Measurements from ENCODE around the gene ERGIC1.

ERGIC1 gene

GRCh38 chr5:172969921-172970320 is 135.9 kb downstream of the ERGIC1 start:
- WGBS, 2 experiments (ENCODE audit: insufficient coverage in 2 of 2): 94 to 100% methylated on average over 2 of the region's 2 CpGs
- H3K9me3 ChIP-seq (ENCODE audit: control insufficient read depth, low read length): no peaks in the 10 kb centered on the region
- H3K36me3 ChIP-seq (ENCODE audit: control insufficient read depth, insufficient read depth, low read length): peaks cover 32% of the 10 kb centered on the region
- no peaks in the 10 kb centered on the region for H3K4me1 ChIP-seq (ENCODE audit: control insufficient read depth, insufficient read depth, low read length, poor library complexity, severe bottlenecking)
- no peak overlapping the region for H3K27ac ChIP-seq (ENCODE audit: low read depth, low read length, severe bottlenecking)
- no peak overlapping the region for H3K4me3 ChIP-seq (ENCODE audit: extremely low read depth, insufficient read depth, low read length, poor library complexity, severe bottlenecking)

GRCh38 chr5:172971482-172971881 is 137.4 kb downstream of the ERGIC1 start:
- no peaks in the 10 kb centered on the region for H3K9me3 ChIP-seq (ENCODE audit: control insufficient read depth, low read length)
- H3K4me3 ChIP-seq (ENCODE audit: extremely low read depth, insufficient read depth, low read length, poor library complexity, severe bottlenecking): no peak overlapping the region
- peaks cover 23% of the 10 kb centered on the region for H3K36me3 ChIP-seq (ENCODE audit: control insufficient read depth, insufficient read depth, low read length)
- 100% methylated on average over 1 of the region's 3 CpGs; no CpG with 5 or more reads in 1 of the 2 experiments for WGBS, 2 experiments (ENCODE audit: insufficient coverage in 2 of 2)
- H3K27ac ChIP-seq (ENCODE audit: low read depth, low read length, severe bottlenecking): no peak overlapping the region
- H3K4me1 ChIP-seq (ENCODE audit: control insufficient read depth, insufficient read depth, low read length, poor library complexity, severe bottlenecking): no peaks in the 10 kb centered on the region

- H3K4me1 ChIP-seq (ENCODE audit: control insufficient read depth, insufficient read depth, low read length, poor library complexity, severe bottlenecking): no peaks in the 10 kb centered on the region
- H3K36me3 ChIP-seq (ENCODE audit: control insufficient read depth, insufficient read depth, low read length): peaks cover 23% of the 10 kb centered on the region
- H3K27ac ChIP-seq (ENCODE audit: low read depth, low read length, severe bottlenecking): no peak overlapping the region
- 92 to 97% methylated on average over 2 to 3 of the region's 5 CpGs for WGBS, 2 experiments (ENCODE audit: insufficient coverage in 2 of 2)
- H3K4me3 ChIP-seq (ENCODE audit: extremely low read depth, insufficient read depth, low read length, poor library complexity, severe bottlenecking): no peak overlapping the region
- H3K9me3 ChIP-seq (ENCODE audit: control insufficient read depth, low read length): no peaks in the 10 kb centered on the region
These were observed 138.5 kb downstream of the ERGIC1 start for GRCh38 chr5:172972552-172972951.

GRCh38 chr5:172973127-172973916 is 139.3 kb downstream of the ERGIC1 start:
- H3K4me3 ChIP-seq (ENCODE audit: extremely low read depth, insufficient read depth, low read length, poor library complexity, severe bottlenecking): no peak overlapping the region
- H3K4me1 ChIP-seq (ENCODE audit: control insufficient read depth, insufficient read depth, low read length, poor library complexity, severe bottlenecking): no peaks in the 10 kb centered on the region
- 87 to 93% methylated on average over 3 of the region's 3 CpGs for WGBS, 2 experiments (ENCODE audit: insufficient coverage in 2 of 2)
- H3K9me3 ChIP-seq (ENCODE audit: control insufficient read depth, low read length): no peaks in the 10 kb centered on the region
- H3K36me3 ChIP-seq (ENCODE audit: control insufficient read depth, insufficient read depth, low read length): peaks cover 18% of the 10 kb centered on the region
- H3K27ac ChIP-seq (ENCODE audit: low read depth, low read length, severe bottlenecking): no peak overlapping the region

- peaks cover 13% of the 10 kb centered on the region for H3K36me3 ChIP-seq (ENCODE audit: control insufficient read depth, insufficient read depth, low read length)
- no peak overlapping the region for H3K27ac ChIP-seq (ENCODE audit: low read depth, low read length, severe bottlenecking)
- no peaks in the 10 kb centered on the region for H3K9me3 ChIP-seq (ENCODE audit: control insufficient read depth, low read length)
- 81 to 89% methylated on average over 6 to 7 of the region's 8 CpGs for WGBS, 2 experiments (ENCODE audit: insufficient coverage in 2 of 2)
- no peaks in the 10 kb centered on the region for H3K4me1 ChIP-seq (ENCODE audit: control insufficient read depth, insufficient read depth, low read length, poor library complexity, severe bottlenecking)
- no peak overlapping the region for H3K4me3 ChIP-seq (ENCODE audit: extremely low read depth, insufficient read depth, low read length, poor library complexity, severe bottlenecking)
These were observed 139.9 kb downstream of the ERGIC1 start for GRCh38 chr5:172973931-172974330.

GRCh38 chr5:172975289-172975688 is 141.2 kb downstream of the ERGIC1 start:
- Histone ChIP-seq H3K36me3 (ENCODE audit: control insufficient read depth, insufficient read depth, low read length) (peaks cover 1% of the 10 kb centered on the region), H3K9me3 (ENCODE audit: control insufficient read depth, low read length) (no peaks in the 10 kb centered on the region), H3K4me3 (ENCODE audit: extremely low read depth, insufficient read depth, low read length, poor library complexity, severe bottlenecking) (no peak overlapping the region), H3K4me1 (ENCODE audit: control insufficient read depth, insufficient read depth, low read length, poor library complexity, severe bottlenecking) (no peaks in the 10 kb centered on the region), H3K27ac (ENCODE audit: low read depth, low read length, severe bottlenecking) (no peak overlapping the region)
- WGBS, 2 experiments (ENCODE audit: insufficient coverage in 2 of 2): 95% methylated on average over 6 of the region's 11 CpGs; no CpG with 5 or more reads in 1 of the 2 experiments

GRCh38 chr5:172979778-172980177 is 145.7 kb downstream of the ERGIC1 start:
- Histone ChIP-seq H3K4me3 (ENCODE audit: extremely low read depth, insufficient read depth, low read length, poor library complexity, severe bottlenecking) (no peak overlapping the region), H3K36me3 (ENCODE audit: control insufficient read depth, insufficient read depth, low read length) (no peaks in the 10 kb centered on the region), H3K9me3 (ENCODE audit: control insufficient read depth, low read length) (no peaks in the 10 kb centered on the region), H3K4me1 (ENCODE audit: control insufficient read depth, insufficient read depth, low read length, poor library complexity, severe bottlenecking) (no peaks in the 10 kb centered on the region), H3K27ac (ENCODE audit: low read depth, low read length, severe bottlenecking) (no peak overlapping the region)
- 91 to 100% methylated on average over 1 to 2 of the region's 4 CpGs for WGBS, 2 experiments (ENCODE audit: insufficient coverage in 2 of 2)

- H3K36me3 ChIP-seq (ENCODE audit: control insufficient read depth, insufficient read depth, low read length): peaks cover 9% of the 10 kb centered on the region
- no peaks in the 10 kb centered on the region for H3K9me3 ChIP-seq (ENCODE audit: control insufficient read depth, low read length)
- H3K4me3 ChIP-seq (ENCODE audit: extremely low read depth, insufficient read depth, low read length, poor library complexity, severe bottlenecking): no peak overlapping the region
- WGBS, 2 experiments (ENCODE audit: insufficient coverage in 2 of 2): 84% methylated on average over 5 to 6 of the region's 7 CpGs
- no peaks in the 10 kb centered on the region for H3K4me1 ChIP-seq (ENCODE audit: control insufficient read depth, insufficient read depth, low read length, poor library complexity, severe bottlenecking)
- H3K27ac ChIP-seq (ENCODE audit: low read depth, low read length, severe bottlenecking): no peak overlapping the region
These were observed 147.9 kb downstream of the ERGIC1 start for GRCh38 chr5:172981931-172982330.

- no peaks in the 10 kb centered on the region for H3K9me3 ChIP-seq (ENCODE audit: control insufficient read depth, low read length)
- no peaks in the 10 kb centered on the region for H3K4me1 ChIP-seq (ENCODE audit: control insufficient read depth, insufficient read depth, low read length, poor library complexity, severe bottlenecking)
- H3K4me3 ChIP-seq (ENCODE audit: extremely low read depth, insufficient read depth, low read length, poor library complexity, severe bottlenecking): peak within 1 kb of the TSS; percentile 91
- H3K36me3 ChIP-seq (ENCODE audit: control insufficient read depth, insufficient read depth, low read length): peaks cover 26% of the 10 kb centered on the region
- H3K27ac ChIP-seq (ENCODE audit: low read depth, low read length, severe bottlenecking): peak within 1 kb of the TSS; percentile 87
- 0% methylated on average over 41 to 42 of the region's 49 CpGs for WGBS, 2 experiments (ENCODE audit: insufficient coverage in 2 of 2)
These were observed 149.6 kb downstream of the ERGIC1 start, which contains the start of gene ATP6V0E1 for GRCh38 chr5:172983542-172984243. Gene ATP6V0E1, plus strand, starts transcription at chr5:172983771. Its CDS starts 90 bp downstream, at chr5:172983861.

- peak overlapping the region; percentile 91 for H3K4me3 ChIP-seq (ENCODE audit: extremely low read depth, insufficient read depth, low read length, poor library complexity, severe bottlenecking)
- WGBS, 2 experiments (ENCODE audit: insufficient coverage in 2 of 2): 1 to 5% methylated on average over 13 to 14 of the region's 15 CpGs
These were observed 150.3 kb downstream of the ERGIC1 start for GRCh38 chr5:172984244-172984953.

More at GRCh38 chr5:172984244-172984953, 150.3 kb downstream of the ERGIC1 start:
- Histone ChIP-seq H3K4me1 (ENCODE audit: control insufficient read depth, insufficient read depth, low read length, poor library complexity, severe bottlenecking) (no peaks in the 10 kb centered on the region), H3K9me3 (ENCODE audit: control insufficient read depth, low read length) (no peaks in the 10 kb centered on the region), H3K27ac (ENCODE audit: low read depth, low read length, severe bottlenecking) (peak overlapping the region; percentile 87), H3K36me3 (ENCODE audit: control insufficient read depth, insufficient read depth, low read length) (peaks cover 32% of the 10 kb centered on the region)
